HEK293 (cell line): ENCODE measurements around the gene IFNLR1.

Experiments used
- CTCF ChIA-PET: fragments of 350-600 bp; formaldehyde crosslinking; extraction: SDS; loops from one replicate; lab custom pipeline; 2021; ENCODE audit warnings: antibody characterized with exemption; lab: Yijun Ruan, JAX
- POLR2A ChIA-PET: fragments of 300-600 bp; formaldehyde crosslinking; extraction: SDS; loops from one replicate; lab custom pipeline; 2020; ENCODE audit warnings: antibody characterized with exemption, inconsistent platforms; lab: Yijun Ruan, JAX
- H3K27ac ChIP-seq: fragments of 200-500 bp; sonication (Bioruptor generic); 2 replicates; pipeline ENCODE4 v1.5.1; 2014; ENCODE audit warnings: low read depth, low read length, control low read depth, inconsistent platforms; ENCODE audit errors: extremely low read depth
- H3K36me3 ChIP-seq, 2 experiments: fragments of 200-500 bp in 1 of 2; sonication (Bioruptor generic) in 1 of 2; 1 replicate in 1 of 2; 2 replicates in 1 of 2; pipeline ENCODE4 v1.5.1; 2014 to 2017; ENCODE audit warnings: inconsistent platforms in 2 of 2, low read length in 2 of 2; ENCODE audit not compliant: control insufficient read depth in 2 of 2, insufficient read depth in 1 of 2
- H3K4me1 ChIP-seq: fragments of 200-500 bp; sonication (Bioruptor generic); 2 replicates; pipeline ENCODE4 v1.5.1; 2014; ENCODE audit warnings: mild to moderate bottlenecking, low read length, inconsistent platforms; ENCODE audit not compliant: control insufficient read depth, insufficient read depth
- H3K4me3 ChIP-seq: 2 replicates; pipeline ENCODE4 v1.5.1; 2011; ENCODE audit warnings: low read depth, mild to moderate bottlenecking, control low read depth, low read length, moderate library complexity
- H3K9me3 ChIP-seq: fragments of 200-500 bp; sonication (Bioruptor generic); 2 replicates; pipeline ENCODE4 v1.5.1; 2014; ENCODE audit warnings: low read depth, low read length, inconsistent platforms; ENCODE audit not compliant: control insufficient read depth, insufficient read depth
- AEBP2 ChIP-seq: fragments of 450-650 bp; formaldehyde crosslinking; IDR thresholded peaks from 2 replicates; pipeline ENCODE4 v1.5.1; 2016; ENCODE audit warnings: missing biosample characterization, missing genetic modification characterization, borderline replicate concordance
- GLI4 ChIP-seq: fragments of 450-650 bp; formaldehyde crosslinking; IDR thresholded peaks from 2 replicates; pipeline ENCODE4 v1.5.1; 2016; ENCODE audit warnings: missing biosample characterization, missing genetic modification characterization
- GLIS1 ChIP-seq: fragments of 450-650 bp; formaldehyde crosslinking; IDR thresholded peaks from 2 replicates; pipeline ENCODE4 v1.5.1; 2016; ENCODE audit warnings: missing biosample characterization, missing genetic modification characterization
- HOXD13 ChIP-seq: sonication (generic); formaldehyde crosslinking; IDR thresholded peaks from 2 replicates; pipeline ENCODE4 v1.8.0; 2022; ENCODE audit warnings: missing genetic modification reagents, borderline replicate concordance
- KLF17 ChIP-seq: fragments of 450-650 bp; formaldehyde crosslinking; IDR thresholded peaks from 2 replicates; pipeline ENCODE4 v1.5.1; 2016; ENCODE audit warnings: missing biosample characterization, missing genetic modification characterization
- MYNN ChIP-seq: fragments of 450-650 bp; formaldehyde crosslinking; IDR thresholded peaks from 2 replicates; pipeline ENCODE4 v1.5.1; 2016; ENCODE audit warnings: missing biosample characterization, missing genetic modification characterization, borderline replicate concordance
- RBAK ChIP-seq: fragments of 450-650 bp; formaldehyde crosslinking; IDR thresholded peaks from 2 replicates; pipeline ENCODE4 v1.5.1; 2016; ENCODE audit warnings: missing biosample characterization, missing genetic modification characterization
- REPIN1 ChIP-seq: fragments of 450-650 bp; formaldehyde crosslinking; IDR thresholded peaks from 2 replicates; pipeline ENCODE4 v1.5.1; 2017; ENCODE audit warnings: missing biosample characterization, missing genetic modification characterization, low read depth
- SETDB1 ChIP-seq: IDR thresholded peaks from one replicate; pipeline ENCODE4 v1.6.1; 2017; ENCODE audit warnings: mild to moderate bottlenecking, low read length, moderate library complexity, mixed read lengths; ENCODE audit not compliant: insufficient read length
- ZBTB7A ChIP-seq: fragments of 450-650 bp; formaldehyde crosslinking; IDR thresholded peaks from 2 replicates; pipeline ENCODE4 v1.5.1; 2016; ENCODE audit warnings: low read depth, missing biosample characterization, missing genetic modification characterization
- ZNF112 ChIP-seq: fragments of 450-650 bp; formaldehyde crosslinking; IDR thresholded peaks from 2 replicates; pipeline ENCODE4 v1.5.0; 2017; ENCODE audit warnings: missing biosample characterization, missing genetic modification characterization
- ZNF146 ChIP-seq: fragments of 450-650 bp; formaldehyde crosslinking; IDR thresholded peaks from 2 replicates; pipeline ENCODE4 v1.5.1; 2016; ENCODE audit warnings: missing biosample characterization, missing genetic modification characterization
- ZNF223 ChIP-seq: fragments of 450-650 bp; formaldehyde crosslinking; IDR thresholded peaks from 2 replicates; pipeline ENCODE4 v1.5.1; 2016; ENCODE audit warnings: missing biosample characterization, missing genetic modification characterization
- ZNF266 ChIP-seq: fragments of 450-650 bp; formaldehyde crosslinking; IDR thresholded peaks from 2 replicates; pipeline ENCODE4 v1.5.1; 2016; ENCODE audit warnings: missing biosample characterization, missing genetic modification characterization, low read depth
- ZNF324 ChIP-seq: fragments of 450-650 bp; formaldehyde crosslinking; IDR thresholded peaks from 2 replicates; pipeline ENCODE4 v1.5.1; 2016; ENCODE audit warnings: missing biosample characterization, missing genetic modification characterization
- ZNF37A ChIP-seq: fragments of 450-650 bp; IDR thresholded peaks from 2 replicates; pipeline ENCODE4 v1.5.1; 2018; ENCODE audit warnings: missing biosample characterization, missing genetic modification characterization
- ZNF423 ChIP-seq: fragments of 450-650 bp; formaldehyde crosslinking; IDR thresholded peaks from 2 replicates; pipeline ENCODE4 v1.5.1; 2016; ENCODE audit warnings: missing biosample characterization, missing genetic modification characterization
- ZNF521 ChIP-seq: fragments of 450-650 bp; formaldehyde crosslinking; IDR thresholded peaks from 2 replicates; pipeline ENCODE4 v1.5.1; 2017; ENCODE audit warnings: missing biosample characterization, mild to moderate bottlenecking, missing genetic modification characterization
- ZNF558 ChIP-seq: fragments of 450-650 bp; formaldehyde crosslinking; IDR thresholded peaks from 2 replicates; pipeline ENCODE4 v1.5.1; 2016; ENCODE audit warnings: missing biosample characterization, missing genetic modification characterization
- ZNF639 ChIP-seq: fragments of 450-650 bp; formaldehyde crosslinking; IDR thresholded peaks from 2 replicates; pipeline ENCODE4 v1.5.1; 2016; ENCODE audit warnings: missing biosample characterization, missing genetic modification characterization
- ZNF660 ChIP-seq: fragments of 450-650 bp; IDR thresholded peaks from 2 replicates; pipeline ENCODE4 v1.5.1; 2018; ENCODE audit warnings: missing biosample characterization, mild to moderate bottlenecking, missing genetic modification characterization
- ZNF677 ChIP-seq: fragments of 450-650 bp; IDR thresholded peaks from 2 replicates; pipeline ENCODE4 v1.5.0; 2018; ENCODE audit warnings: missing biosample characterization, mild to moderate bottlenecking, missing genetic modification characterization, moderate library complexity
- ZNF785 ChIP-seq: fragments of 450-650 bp; formaldehyde crosslinking; IDR thresholded peaks from 2 replicates; pipeline ENCODE4 v1.5.1; 2016; ENCODE audit warnings: missing biosample characterization, missing genetic modification characterization

IFNLR1 gene

GRCh38 chr1:24139841-24140425, 47.2 kb downstream of the IFNLR1 start:
- Histone ChIP-seq H3K4me3 (no peak overlapping the region), H3K36me3 (no peaks in the 10 kb centered on the region), H3K9me3 (no peaks in the 10 kb centered on the region), H3K4me1 (no peaks in the 10 kb centered on the region), H3K27ac (no peak overlapping the region)
- CTCF ChIA-PET: interaction anchor here (0.6 to 2.5 kb wide), 2 partner anchors 9 to 78 kb away, joined by 3 to 26 read pairs; no protein-coding TSS in a partner anchor
- TF ChIP-seq ZNF324 (no peak), ZNF266 (tag by site-specific recombination) (no peak)
- POLR2A ChIA-PET: no interaction called here

- CTCF ChIA-PET: interaction anchor here (0.6 to 2.5 kb wide), 3 partner anchors 10 to 198 kb away, joined by 3 to 26 read pairs (median 3); no protein-coding TSS in a partner anchor
- no peaks in the 10 kb centered on the region for H3K36me3 ChIP-seq
Observed at GRCh38 chr1:24139222-24139489, 47.9 kb downstream of the IFNLR1 start.

GRCh38 chr1:24138476-24139221, 48.4 kb downstream of the IFNLR1 start:
- Histone ChIP-seq H3K36me3 (no peaks in the 10 kb centered on the region), H3K27ac (no peak overlapping the region), H3K9me3 (no peaks in the 10 kb centered on the region), H3K4me3 (no peak overlapping the region), H3K4me1 (no peaks in the 10 kb centered on the region)
- ChIA-PET POLR2A (no interaction called here), CTCF (interaction anchor here (0.6 to 2.5 kb wide), 2 partner anchors 11 to 198 kb away, joined by 3 to 26 read pairs; no protein-coding TSS in a partner anchor)
- TF ChIP-seq ZNF521 (no peak), GLIS1 (tag by site-specific recombination) (no peak), ZNF223 (tag by site-specific recombination) (no peak), ZNF639 (no peak), ZNF785 (no peak), ZNF660 (tag by site-specific recombination) (no peak), HOXD13 (no peak), GLI4 (tag by site-specific recombination) (no peak), KLF17 (tag by site-specific recombination) (no peak)

More at GRCh38 chr1:24139222-24139489, 47.9 kb downstream of the IFNLR1 start:
- no peaks in the 10 kb centered on the region for H3K9me3 ChIP-seq
- no peaks in the 10 kb centered on the region for H3K4me1 ChIP-seq
- no peak overlapping the region for H3K4me3 ChIP-seq
- TF ChIP-seq SETDB1: peak; percentile 23
- TF ChIP-seq ZBTB7A (tag by site-specific recombination): no peak
- TF ChIP-seq ZNF146: peak; percentile 80; the same call in 1 of the 2 replicates
- TF ChIP-seq, all 188 proteins: peak for 2
- no peak overlapping the region for H3K27ac ChIP-seq
- POLR2A ChIA-PET: no interaction called here

GRCh38 chr1:24136956-24137539, 50.0 kb downstream of the IFNLR1 start:
- CTCF ChIA-PET: interaction anchor here (1.2 to 4.8 kb wide), 2 partner anchors 11 to 13 kb away, joined by 3 to 28 read pairs; no protein-coding TSS in a partner anchor
- H3K9me3 ChIP-seq: no peaks in the 10 kb centered on the region
- H3K4me3 ChIP-seq: no peak overlapping the region
- no peaks in the 10 kb centered on the region for H3K36me3 ChIP-seq
- no peaks in the 10 kb centered on the region for H3K4me1 ChIP-seq
- H3K27ac ChIP-seq: no peak overlapping the region
- POLR2A ChIA-PET: no interaction called here
- TF ChIP-seq REPIN1 (tag by site-specific recombination) (no peak), ZNF558 (no peak), MYNN (tag by site-specific recombination) (no peak), RBAK (tag by site-specific recombination) (no peak), AEBP2 (tag by site-specific recombination) (no peak), ZNF677 (no peak), ZNF112 (no peak), ZNF423 (tag by site-specific recombination) (no peak), KLF17 (tag by site-specific recombination) (no peak), ZNF37A (tag by site-specific recombination) (no peak)
